Brain pericyte (primary cell): Measurements from ENCODE around the gene MTIF3.
"Not testable (repeated sequence)": the region's sequence is repeated elsewhere in the genome, so short reads cannot be mapped to it uniquely, and the experiment has no call there.

Experiments
- DNase-seq: peaks from one replicate; pipeline ENCODE4 v3.0.0-alpha.2; 2012; ENCODE audit warnings: low read depth, low spot score

The MTIF3 gene

DNA sequence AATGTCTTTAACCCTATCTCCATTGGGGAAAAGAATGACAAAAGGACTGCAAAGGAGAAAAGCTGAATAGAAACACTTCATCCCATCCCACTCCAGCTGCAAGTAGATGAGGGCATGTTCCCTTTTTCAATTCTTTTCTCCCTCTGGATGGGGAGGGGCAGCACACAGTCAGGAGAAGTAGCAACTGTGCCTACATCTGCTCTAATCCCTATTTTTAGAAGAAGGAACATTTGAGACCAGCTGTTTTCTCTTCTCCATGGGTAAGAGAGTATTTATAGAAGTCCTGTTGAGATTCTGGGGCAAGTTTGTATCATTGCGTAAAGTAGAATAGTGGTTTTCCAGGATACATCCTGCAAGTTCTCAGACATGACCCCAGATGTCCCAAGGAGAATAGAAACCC is 35.2 kb downstream of the MTIF3 start:
- no peak for DNase-seq

DNA sequence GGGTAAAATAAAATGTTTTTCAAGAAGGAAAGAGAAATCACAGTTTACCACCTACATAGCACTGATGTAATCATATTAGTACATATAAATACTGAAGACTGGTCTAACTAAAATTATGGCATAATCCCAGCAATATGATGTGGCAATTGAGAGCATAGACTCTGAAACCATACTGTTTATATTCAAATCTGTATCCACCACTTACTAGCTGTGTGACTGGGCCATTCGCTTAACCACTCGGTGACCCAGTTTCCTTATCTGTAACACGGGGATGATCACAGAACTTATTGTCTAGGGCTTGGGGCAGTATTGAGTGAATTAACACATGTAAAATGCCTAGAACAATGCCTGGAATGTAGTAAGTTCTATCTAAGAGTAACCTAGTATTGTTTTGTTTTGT is 39.0 kb downstream of the MTIF3 start:
- no peak for DNase-seq

DNA sequence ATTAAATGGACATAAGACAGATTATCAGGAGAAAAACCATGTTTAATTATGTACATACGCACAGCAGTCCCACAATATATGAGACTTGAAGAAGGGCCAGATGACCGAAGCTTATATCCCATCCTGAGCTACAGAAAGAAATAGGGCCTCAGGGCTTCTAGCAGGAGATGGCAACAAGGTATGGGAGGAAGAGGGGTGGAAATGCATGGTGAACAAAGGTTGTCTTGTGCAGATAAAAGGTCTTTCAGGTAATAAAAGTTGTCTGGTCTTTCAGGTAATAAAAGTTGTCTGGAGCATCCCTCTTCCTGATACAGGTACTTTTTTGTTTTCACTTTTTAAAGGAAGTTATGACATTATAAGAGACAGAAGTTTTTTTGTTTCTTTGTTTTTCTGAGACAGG is 41.4 kb downstream of the MTIF3 start:
- no peak for DNase-seq

DNA sequence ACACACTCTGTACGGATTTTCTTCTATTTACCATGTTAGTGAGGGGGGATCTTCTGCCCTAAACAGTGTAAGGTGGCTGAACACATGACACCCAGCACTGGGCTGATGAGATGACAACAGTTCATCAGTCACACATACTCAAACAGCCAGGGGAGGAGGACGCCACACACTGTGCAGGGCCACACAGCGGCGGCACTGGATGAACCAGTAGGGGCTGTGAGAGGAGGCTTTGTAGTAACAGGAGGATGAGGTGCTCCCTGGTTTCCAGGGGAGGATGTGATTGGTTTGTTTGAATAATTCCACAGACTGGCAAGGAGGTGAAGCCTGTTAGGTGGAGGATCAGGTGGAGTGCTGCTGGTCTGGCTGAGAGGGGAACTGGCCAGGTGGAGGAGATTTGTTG is 42.3 kb downstream of the MTIF3 start:
- DNase-seq: no peak

DNA sequence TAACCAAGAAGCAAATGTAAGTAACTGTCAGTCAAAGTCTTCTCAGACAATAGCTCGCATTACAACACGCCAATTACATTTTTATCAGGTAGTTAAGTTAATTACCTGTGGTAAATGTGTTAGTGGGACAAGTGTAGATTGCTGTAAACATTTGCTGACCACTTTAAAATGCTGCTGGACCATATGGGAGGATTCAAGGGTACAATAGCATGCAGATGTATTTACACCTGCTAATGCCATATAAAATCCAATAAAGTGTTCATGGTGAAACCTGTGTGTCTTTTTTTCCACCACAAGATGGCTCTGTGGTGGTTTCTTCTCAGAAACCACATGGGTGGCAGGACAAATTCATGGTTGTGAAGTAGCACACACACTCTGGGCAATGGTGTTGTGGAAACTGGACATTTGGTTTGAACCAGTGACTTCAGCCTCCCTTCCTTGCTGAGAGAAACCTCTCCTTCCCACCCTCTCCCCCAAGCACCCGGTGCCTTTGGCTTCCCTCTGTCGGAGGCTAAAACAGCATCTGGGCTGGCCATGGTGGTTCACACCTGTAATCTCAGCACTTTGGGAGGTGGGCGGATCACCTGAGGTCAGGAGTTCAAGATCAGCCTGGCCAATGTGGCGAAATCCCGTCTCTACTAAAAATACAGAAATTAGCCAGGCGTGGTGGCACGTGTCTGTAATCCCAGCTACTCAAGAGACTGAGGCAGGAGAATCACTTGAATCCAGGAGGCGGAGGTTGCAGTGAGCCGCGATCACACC is 44.0 kb downstream of the MTIF3 start:
- no peak for DNase-seq

DNA sequence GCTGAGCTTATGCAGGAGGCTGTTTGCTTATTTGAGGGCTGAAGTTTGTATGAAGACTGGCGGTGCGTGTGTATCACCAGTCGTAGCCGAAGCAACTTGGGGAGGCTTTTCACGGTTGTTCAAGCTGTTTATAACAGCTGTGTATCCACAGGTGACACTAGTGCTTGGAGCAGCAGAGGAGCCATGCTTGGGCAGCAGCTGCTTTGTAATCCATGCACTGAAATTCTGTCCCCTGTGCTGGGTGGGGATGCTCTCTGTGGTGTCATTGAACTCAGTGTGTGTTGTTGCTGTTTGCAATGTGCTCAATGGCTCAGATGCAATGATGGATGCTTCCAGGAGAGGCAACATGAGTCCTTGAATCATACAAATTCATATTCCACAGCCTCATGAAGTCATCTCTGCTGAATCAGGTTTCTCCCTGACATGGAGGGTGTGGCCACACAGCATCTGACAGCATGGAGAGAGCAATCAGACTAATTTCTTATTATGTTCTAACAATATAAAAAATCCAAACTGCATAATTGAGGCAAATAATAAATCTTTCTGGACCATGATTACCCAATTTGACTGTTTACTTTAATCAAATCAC is 44.7 kb downstream of the MTIF3 start:
- no peak for DNase-seq

DNA sequence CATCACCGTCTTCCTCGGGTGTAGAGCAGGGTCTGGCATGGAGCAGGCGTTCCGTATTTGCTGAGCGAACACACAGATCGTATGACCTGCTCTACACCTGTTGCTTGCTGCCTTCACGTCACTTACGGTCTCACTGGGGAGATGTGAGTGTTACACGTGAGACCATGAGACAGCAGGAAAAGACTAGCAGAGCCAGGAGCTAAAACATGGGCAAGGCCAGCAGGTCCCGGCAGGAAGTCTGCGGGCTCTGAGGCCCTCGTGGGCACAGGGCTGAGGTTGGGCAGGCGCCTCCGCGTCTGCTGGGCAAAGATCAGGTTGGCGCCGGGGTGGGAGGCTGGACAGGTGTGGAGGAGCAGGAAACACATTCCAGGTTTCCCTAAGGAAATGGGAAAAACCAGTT is 45.7 kb downstream of the MTIF3 start:
- DNase-seq: no peak

DNA sequence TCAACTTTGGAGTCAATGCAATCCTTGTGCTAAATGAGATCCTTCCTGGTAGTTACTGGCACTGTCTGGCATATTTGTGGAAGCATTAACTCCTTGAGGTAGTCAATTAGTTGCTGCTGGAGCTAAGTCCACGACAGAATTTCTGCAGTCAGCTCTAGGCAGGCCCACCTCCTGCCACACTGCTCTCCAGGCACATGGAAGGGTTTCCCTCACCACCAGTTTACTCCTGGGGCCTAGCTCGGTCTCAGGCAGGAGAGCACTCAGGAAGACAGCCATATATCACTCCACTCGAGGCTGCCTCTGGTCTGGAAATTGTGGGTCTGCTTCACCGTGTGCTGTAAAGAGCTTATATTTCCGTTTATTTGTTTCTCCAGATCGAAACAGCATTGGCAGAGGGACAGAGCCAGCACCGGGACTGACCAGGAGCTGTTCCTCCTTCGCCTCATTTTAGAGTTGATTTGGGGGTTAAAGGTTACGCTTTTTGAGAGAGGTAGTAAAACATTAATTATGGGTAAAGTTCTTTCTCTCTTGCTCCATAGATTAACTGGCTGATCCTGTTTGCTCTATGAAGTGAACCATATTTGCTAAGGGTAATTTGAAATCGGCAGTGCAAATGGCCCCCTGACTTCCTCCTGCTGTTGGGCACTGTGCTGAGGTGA is 46.5 kb downstream of the MTIF3 start:
- DNase-seq: no peak

DNA sequence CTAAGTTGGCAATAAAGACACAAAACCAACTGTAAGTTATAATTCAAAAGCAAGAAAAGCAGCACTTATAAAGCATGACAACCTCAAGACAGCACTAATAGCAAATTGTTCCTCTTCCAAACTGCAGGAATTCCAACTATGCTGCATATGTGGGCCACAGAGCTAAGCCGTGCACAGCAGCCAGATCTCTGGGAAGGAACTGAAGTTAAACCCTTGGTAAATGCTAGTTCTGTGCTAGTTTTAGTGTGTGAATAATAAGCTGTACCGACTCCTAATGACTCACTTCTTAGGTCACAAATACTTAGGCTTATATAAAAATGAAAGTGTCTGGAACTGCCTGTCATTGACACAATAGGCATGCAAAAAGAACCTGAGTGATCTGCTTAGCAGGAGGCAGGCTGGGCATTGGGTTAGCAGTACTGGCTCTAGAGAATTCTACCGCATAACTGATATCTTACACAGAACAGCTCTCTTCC is 47.1 kb downstream of the MTIF3 start:
- DNase-seq: no peak

DNA sequence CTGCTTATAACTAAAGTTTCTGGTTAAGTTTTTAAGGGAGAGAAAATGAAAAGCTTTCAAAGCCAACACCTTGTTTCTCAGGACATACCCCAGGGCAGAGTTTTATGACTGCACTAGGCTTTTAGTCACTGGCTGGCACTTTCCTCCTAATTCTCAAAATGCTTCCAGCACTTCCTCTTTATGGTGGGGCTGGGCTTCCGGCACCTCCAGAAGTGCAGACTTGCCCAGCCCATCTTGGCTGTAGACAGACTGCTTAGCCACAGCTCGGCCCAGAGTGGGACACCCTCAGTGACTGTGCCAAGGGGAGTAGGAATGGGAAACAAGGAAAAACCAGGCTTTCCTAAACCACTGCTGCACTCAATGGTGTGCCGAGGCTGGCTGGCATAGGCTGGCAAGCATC is 49.2 kb downstream of the MTIF3 start:
- no peak for DNase-seq

DNA sequence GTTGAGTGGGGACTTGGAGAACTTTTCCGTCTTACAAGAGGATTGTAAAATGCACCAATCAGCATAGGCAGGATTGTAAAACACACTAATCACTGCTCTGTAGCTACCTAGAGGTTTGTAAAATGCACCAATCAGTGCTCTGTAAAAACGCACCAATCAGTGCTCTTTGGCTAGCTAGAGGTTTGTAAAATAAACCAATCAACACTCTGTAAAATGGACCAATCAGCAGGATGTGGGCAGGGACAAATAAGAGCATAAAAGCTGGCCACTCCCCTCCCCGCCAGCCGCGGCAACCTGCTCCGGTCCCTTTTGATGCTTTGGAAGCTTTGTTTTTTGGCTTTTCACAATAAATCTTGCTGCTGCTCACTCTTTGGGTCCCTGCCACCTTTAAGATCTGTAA is 50.0 kb downstream of the MTIF3 start:
- DNase-seq: not testable (repeated sequence)

DNA sequence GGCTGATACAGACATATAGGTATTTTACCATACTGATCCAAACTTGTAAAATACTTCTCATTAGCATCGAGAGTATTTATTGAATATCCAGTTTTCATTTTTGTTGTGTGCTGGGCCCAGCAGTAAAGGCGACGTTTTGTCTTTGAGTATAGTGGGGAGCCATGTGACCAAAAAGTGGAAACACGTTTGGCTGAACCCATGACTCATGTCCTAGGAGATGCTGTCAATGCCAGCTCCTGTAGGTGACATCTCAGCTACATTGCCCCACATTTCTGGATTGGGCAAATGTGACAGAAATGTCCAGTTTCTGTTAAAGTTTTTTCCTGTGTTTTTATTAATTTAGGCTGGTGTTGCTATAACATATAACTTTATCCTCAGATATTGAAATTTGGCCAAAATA is 52.0 kb downstream of the MTIF3 start:
- no peak for DNase-seq

DNA sequence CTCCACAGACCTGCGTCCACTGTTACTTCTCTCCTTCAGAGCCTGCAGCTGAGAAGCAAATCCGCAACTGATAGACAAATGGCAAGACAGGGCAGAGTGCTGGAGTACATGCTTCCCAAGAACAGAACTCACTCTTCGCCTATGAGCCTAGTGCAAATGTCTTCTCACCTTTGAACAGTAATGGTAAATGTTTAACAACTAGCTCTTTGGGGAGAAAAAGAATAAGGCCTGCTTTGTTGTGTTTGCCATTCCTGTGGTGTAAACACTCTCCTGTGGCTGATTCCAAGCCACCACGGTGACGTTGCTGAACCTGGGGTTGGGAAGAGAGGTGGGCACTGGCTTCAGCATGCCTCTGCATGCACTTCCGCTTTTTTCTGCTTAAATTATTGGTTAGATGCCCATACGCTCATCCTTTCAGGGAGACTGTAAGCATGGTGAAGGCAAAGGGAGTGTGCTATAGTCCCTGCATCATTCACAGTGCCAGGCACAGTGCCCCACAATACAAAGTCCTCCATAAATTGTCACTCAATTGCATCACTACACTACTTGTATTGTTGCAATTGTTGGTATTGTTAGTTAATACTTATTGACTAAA is 54.0 kb downstream of the MTIF3 start:
- DNase-seq: no peak

DNA sequence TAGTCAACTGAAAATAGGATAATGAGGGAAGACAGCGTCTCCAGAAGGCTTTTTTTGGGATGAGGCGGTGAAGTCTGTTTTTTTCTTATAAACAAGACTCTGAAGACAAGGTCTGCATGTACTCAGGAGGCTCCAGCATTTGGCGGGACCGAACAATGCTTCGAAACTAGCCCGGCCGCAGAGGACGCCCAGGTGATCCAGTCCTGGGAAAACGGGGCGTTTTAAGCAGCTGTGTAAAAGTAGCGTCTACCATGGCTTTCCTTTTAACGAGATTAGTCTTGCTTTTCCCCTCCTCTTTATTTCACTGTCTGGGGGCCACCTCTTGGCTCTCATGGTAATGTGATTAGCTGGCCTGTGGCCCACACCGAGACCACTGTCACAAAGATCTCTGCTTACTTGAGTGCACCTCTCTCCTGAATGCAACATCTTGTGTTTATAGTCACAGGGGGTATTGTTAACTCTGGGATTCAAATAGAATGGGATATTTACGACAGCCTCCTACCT is 55.3 kb downstream of the MTIF3 start:
- no peak for DNase-seq

DNA sequence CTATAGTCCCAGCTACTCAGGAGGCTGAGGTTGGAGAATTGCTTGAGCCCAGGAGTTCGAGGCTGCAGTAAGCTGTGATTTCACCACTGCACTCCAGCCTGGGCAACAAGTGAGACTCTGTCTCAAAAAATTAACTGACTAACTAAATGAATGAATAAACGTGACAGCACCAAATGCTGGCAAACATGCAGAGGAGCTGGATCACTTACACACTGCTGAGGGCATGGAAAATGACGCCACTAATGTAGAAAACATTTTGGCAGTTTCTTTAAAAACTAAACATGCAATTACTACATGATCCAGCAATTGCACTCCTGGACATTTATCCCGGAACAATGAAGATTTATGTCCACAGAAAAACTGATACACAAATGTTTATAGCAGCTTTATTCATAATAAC is 57.3 kb downstream of the MTIF3 start:
- DNase-seq: no peak

DNA sequence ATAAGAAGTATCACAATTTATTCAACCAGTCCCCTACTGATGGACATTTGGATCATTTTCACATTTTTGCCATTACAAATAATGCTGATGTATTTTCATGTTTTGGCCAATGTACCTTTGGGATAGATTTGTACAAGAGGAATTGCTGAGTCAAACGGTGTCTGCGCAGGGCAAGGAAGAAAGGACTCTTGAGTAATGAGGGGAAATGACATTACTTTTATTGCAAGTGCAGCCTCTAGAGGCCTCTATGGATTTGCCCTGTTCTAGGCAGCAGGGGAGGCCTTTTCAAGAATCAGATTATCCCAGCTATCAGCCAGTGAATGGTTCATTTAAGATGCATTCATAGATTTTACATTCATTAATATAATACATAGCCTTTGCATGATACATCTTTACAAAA is 58.9 kb downstream of the MTIF3 start:
- DNase-seq: no peak

DNA sequence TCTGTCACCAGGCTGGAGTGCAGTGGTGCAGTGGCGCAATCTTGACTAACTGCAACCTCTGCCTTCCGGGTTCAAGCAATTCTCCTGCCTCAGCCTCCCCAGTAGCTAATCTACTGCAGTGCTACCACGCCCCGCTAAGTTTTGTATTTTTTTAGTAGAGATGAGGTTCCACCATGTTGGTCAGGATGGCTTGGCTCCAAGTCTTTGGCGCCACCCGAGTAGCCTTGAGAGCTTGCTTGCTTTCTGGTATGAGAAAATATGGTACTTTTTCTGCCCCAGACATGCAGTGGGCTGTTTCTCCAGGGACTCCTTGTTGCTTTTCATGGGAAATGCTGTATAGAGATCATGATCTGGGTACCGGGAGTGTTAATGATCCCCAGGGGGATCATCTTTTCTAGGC is 60.5 kb downstream of the MTIF3 start:
- no peak for DNase-seq

DNA sequence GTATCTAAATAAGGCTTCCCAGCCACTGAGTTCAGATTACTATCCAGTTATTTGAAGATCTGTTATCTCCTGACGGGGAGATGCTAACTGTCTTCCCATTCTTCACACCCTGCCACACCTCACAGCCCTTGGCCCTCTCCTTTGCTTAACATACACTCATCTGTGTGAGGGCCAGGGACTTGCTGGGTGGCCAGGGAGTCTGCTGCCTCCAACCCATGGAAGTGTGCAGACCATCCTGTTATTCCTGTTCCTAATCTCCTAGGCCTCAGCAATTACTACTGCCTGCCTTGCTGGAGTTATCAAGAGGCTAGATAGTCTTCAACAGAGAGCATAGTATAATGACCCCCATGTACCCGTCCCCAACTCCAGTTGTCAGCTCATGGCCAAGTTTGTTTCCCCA is 62.1 kb downstream of the MTIF3 start:
- no peak for DNase-seq
